Testis (tissue), 2 donors: ENCODE results near the gene LRRC43.

Experiments
- POLR2A ChIP-seq: fragments of 450-650 bp; IDR thresholded peaks from one replicate; pipeline ENCODE4 v1.6.1; 2017; ENCODE audit warnings: antibody characterized with exemption, mild to moderate bottlenecking, moderate library complexity
- TF ChIP-seq, protein P1 (sequence below), 3 experiments: fragments of 450-650 bp in 2 of 3; fragments of 200-600 bp in 1 of 3; sonication (generic) in 1 of 3; IDR thresholded peaks; one replicate each; pipeline ENCODE4 v1.5.1; 2016 to 2019; ENCODE audit warnings: antibody characterized with exemption in 3 of 3, mild to moderate bottlenecking in 2 of 3, moderate library complexity in 1 of 3

DNA sequence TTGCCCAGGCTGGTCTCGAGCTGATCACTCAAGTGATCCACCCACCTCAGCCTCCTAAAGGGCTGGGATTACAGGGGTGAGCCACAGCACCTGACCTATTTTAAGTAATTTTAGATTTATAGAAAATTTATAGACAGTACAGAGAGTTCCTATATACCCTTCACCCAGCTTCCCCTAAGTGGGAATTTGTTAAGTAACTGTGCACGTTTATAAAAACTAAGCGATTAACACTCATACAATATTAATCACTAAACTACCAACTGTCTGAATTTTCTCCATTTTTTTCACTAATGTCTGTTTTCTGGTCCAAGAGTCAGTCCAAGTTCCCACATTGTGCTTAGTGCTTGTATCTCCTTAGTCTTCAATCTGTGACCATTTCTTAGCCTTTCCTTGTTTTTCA lies 14.4 kb upstream of the LRRC43 start:
- TF ChIP-seq, protein P1, sequence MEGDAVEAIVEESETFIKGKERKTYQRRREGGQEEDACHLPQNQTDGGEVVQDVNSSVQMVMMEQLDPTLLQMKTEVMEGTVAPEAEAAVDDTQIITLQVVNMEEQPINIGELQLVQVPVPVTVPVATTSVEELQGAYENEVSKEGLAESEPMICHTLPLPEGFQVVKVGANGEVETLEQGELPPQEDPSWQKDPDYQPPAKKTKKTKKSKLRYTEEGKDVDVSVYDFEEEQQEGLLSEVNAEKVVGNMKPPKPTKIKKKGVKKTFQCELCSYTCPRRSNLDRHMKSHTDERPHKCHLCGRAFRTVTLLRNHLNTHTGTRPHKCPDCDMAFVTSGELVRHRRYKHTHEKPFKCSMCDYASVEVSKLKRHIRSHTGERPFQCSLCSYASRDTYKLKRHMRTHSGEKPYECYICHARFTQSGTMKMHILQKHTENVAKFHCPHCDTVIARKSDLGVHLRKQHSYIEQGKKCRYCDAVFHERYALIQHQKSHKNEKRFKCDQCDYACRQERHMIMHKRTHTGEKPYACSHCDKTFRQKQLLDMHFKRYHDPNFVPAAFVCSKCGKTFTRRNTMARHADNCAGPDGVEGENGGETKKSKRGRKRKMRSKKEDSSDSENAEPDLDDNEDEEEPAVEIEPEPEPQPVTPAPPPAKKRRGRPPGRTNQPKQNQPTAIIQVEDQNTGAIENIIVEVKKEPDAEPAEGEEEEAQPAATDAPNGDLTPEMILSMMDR (IDR thresholded peaks at IDR 0.05): no peak
- TF ChIP-seq POLR2A: no peak
